Naive thymus-derived CD4-positive, alpha-beta T cell (primary cell): ENCODE results near the gene ACACA. TPM values are rescaled to one million over a fixed set of nuclear protein-coding genes. Genes with fewer than 3 reads are reported as not detected.

Experiments used
- ATAC-seq: fragments of 150-1000 bp; cut with Tn5 transposase; 2 replicates; pipeline ENCODE4 v1.10.0; 2021; ENCODE audit warnings: mild to moderate bottlenecking, moderate library complexity
- CTCF ChIA-PET: fragments of 350-600 bp; sonication (Branson Sonifier 250); formaldehyde crosslinking; loops from one replicate; lab custom pipeline; 2021; ENCODE audit warnings: antibody characterized with exemption; lab: Charles Lee
- POLR2A ChIA-PET: fragments of 350-600 bp; sonication (Branson Sonifier 250); formaldehyde crosslinking; loops from one replicate; lab custom pipeline; 2021; ENCODE audit warnings: antibody characterized with exemption, inconsistent platforms; lab: Charles Lee
- DNase-seq, 9 donors: peaks; one replicate each; pipeline versions ENCODE4 v3.0.0 to v3.0.0-alpha.2; 2020 to 2022; ENCODE audit warnings: mixed read lengths in 1 of 9
- H3K27ac ChIP-seq: one replicate; pipeline ENCODE4 v1.7.0; 2013; ENCODE audit warnings: mild to moderate bottlenecking, low read depth, low read length, moderate library complexity
- H3K27me3 ChIP-seq, 2 donors: one replicate each; pipeline ENCODE4 v1.7.0; 2013; ENCODE audit warnings: low read length in 2 of 2, mild to moderate bottlenecking in 2 of 2, moderate library complexity in 2 of 2; ENCODE audit not compliant: control insufficient read depth in 2 of 2, insufficient read depth in 2 of 2
- H3K36me3 ChIP-seq, 3 experiments: 1 replicate in 2 of 3; 2 replicates in 1 of 3; pipeline ENCODE4 v1.7.0; 2013; ENCODE audit warnings: low read length in 3 of 3, mild to moderate bottlenecking in 3 of 3, moderate library complexity in 1 of 3; ENCODE audit not compliant: insufficient read depth in 3 of 3, control insufficient read depth in 2 of 3
- H3K4me1 ChIP-seq, 2 donors: one replicate each; pipeline ENCODE4 v1.7.0; 2013; ENCODE audit warnings: low read length in 2 of 2, mild to moderate bottlenecking in 2 of 2, moderate library complexity in 1 of 2; ENCODE audit not compliant: control insufficient read depth in 2 of 2, insufficient read depth in 2 of 2
- H3K4me3 ChIP-seq: 2 replicates; pipeline ENCODE4 v1.7.0; 2013; ENCODE audit warnings: mild to moderate bottlenecking, low read length
- H3K9me3 ChIP-seq, 3 experiments: 1 replicate in 2 of 3; 2 replicates in 1 of 3; pipeline ENCODE4 v1.7.0; 2013; ENCODE audit warnings: low read length in 3 of 3; ENCODE audit not compliant: control insufficient read depth in 2 of 3
- H3K27ac Mint-ChIP-seq, 9 donors: one replicate each; pipeline ENCODE4 v1.8.0; 2020 to 2022; ENCODE audit warnings: mixed read lengths in 9 of 9, mild to moderate bottlenecking in 8 of 9, moderate library complexity in 5 of 9, inconsistent platforms in 2 of 9
- H3K27me3 Mint-ChIP-seq, 5 donors: one replicate each; pipeline ENCODE4 v1.8.0; 2021 to 2022; ENCODE audit warnings: mixed read lengths in 5 of 5, mild to moderate bottlenecking in 1 of 5
- H3K36me3 Mint-ChIP-seq, 5 donors: one replicate each; pipeline ENCODE4 v1.8.0; 2020 to 2022; ENCODE audit warnings: mixed read lengths in 5 of 5, mild to moderate bottlenecking in 3 of 5, inconsistent platforms in 1 of 5
- H3K4me1 Mint-ChIP-seq, 7 donors: one replicate each; pipeline ENCODE4 v1.8.0; 2020 to 2022; ENCODE audit warnings: mixed read lengths in 7 of 7, mild to moderate bottlenecking in 3 of 7, inconsistent platforms in 1 of 7
- H3K4me3 Mint-ChIP-seq, 10 donors: one replicate each; pipeline ENCODE4 v1.8.0; 2020 to 2022; ENCODE audit warnings: mild to moderate bottlenecking in 10 of 10, mixed read lengths in 10 of 10, moderate library complexity in 6 of 10, inconsistent platforms in 2 of 10
- H3K9me3 Mint-ChIP-seq, 11 donors: one replicate each; pipeline ENCODE4 v1.8.0; 2020 to 2022; ENCODE audit warnings: mixed read lengths in 11 of 11, mild to moderate bottlenecking in 4 of 11, inconsistent platforms in 1 of 11, moderate library complexity in 1 of 11
- intact Hi-C, 2 donors: fragments of 100-400 bp; cut with micrococcal nuclease; formaldehyde crosslinking; loops; one replicate each; pipeline ENCODE4 v1.15.1; 2023
- polyA plus RNA-seq, 2 donors: library from polyadenylated mRNA; unstranded; fragments of 300-500 nt; fragmentation: Illumina TruSeq; gene quantifications; one replicate each; pipeline ENCODE4 v1.2.3, GENCODE V29; 2021
- total RNA-seq, 6 experiments: library from RNA in 5 of 6; stranded (reverse) in 5 of 6; gene quantifications; 1 replicate in 5 of 6; 2 replicates in 1 of 6; pipeline ENCODE4 v1.2.3 and lab custom pipeline; 2021 to 2026

Gene ACACA
- total and polyA plus RNA-seq, 7 experiments from 2014 or later = 6.1 to 47.0 (median 14.5) TPM

DNA sequence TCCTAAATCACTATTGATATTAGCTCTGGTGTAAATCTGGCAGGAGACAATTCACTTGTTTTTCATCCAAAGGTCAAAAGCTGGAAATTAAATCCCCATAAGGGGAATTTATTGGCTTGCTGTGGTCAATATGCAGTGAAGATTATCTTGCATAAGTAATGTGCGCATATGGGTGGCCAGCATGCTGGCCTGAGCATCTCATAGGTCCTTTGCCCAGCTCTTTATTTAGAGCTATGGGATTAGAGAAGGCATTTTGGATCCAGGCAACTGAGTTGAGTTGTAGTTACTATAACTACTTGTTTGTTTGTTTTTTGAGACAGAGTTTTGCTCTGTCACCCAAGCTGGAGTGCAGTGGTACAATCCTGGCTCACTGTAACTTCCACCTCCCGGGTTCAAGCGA is 347.1 kb downstream of the ACACA start:
- CTCF ChIA-PET = no interaction called here
- DNase-seq (no peak), ATAC-seq (no peak)
- no peak overlapping the region for H3K4me3 ChIP-seq
- intact Hi-C loops = no loop called here
- H3K27ac ChIP-seq = no peak overlapping the region
- no peaks in the 10 kb centered on the region for H3K27me3 ChIP-seq
- Mint-ChIP-seq H3K27ac (no peak overlapping the region), H3K4me1 (no peaks in the 10 kb centered on the region), H3K9me3 (no peaks in the 10 kb centered on the region), H3K36me3 (peaks cover 0 to 33% (median 17%) of the 10 kb centered on the region in 5 donors), H3K27me3 (no peaks in the 10 kb centered on the region), H3K4me3 (no peak overlapping the region)
- no peaks in the 10 kb centered on the region for H3K4me1 ChIP-seq
- POLR2A ChIA-PET = interaction anchor here (0.6 kb wide), 1 partner anchor 113 kb away, joined by 3 read pairs; no protein-coding TSS in a partner anchor
- H3K9me3 ChIP-seq = no peaks in the 10 kb centered on the region
- H3K36me3 ChIP-seq = peaks cover 0 to 23% (median 5%) of the 10 kb centered on the region in 3 experiments

GRCh38 chr17:37056622-37057021 is 350.0 kb downstream of the ACACA start:
- DNase-seq (no peak), ATAC-seq (no peak)
- H3K4me3 ChIP-seq = no peak overlapping the region
- intact Hi-C loops = no loop called here
- CTCF ChIA-PET = interaction anchor here (1.2 to 1.8 kb wide), 2 partner anchors 9 to 10 kb away, joined by 3 to 6 read pairs; no protein-coding TSS in a partner anchor
- no peaks in the 10 kb centered on the region for H3K4me1 ChIP-seq
- no peaks in the 10 kb centered on the region for H3K27me3 Mint-ChIP-seq
- H3K9me3 Mint-ChIP-seq = no peaks in the 10 kb centered on the region
- POLR2A ChIA-PET = no interaction called here
- H3K36me3 ChIP-seq = peaks cover 5 to 31% (median 5%) of the 10 kb centered on the region in 3 experiments
- H3K27me3 ChIP-seq = no peaks in the 10 kb centered on the region
- no peak overlapping the region for H3K27ac ChIP-seq
- H3K4me3 Mint-ChIP-seq = no peak overlapping the region
- peaks cover 0 to 50% (median 23%) of the 10 kb centered on the region in 5 donors for H3K36me3 Mint-ChIP-seq
- no peaks in the 10 kb centered on the region for H3K9me3 ChIP-seq
- H3K4me1 Mint-ChIP-seq = peaks cover 0 to 2% (median 0%) of the 10 kb centered on the region in 7 donors
- peak overlapping the region in 2 of 9 donors; percentile 9 to 33 for H3K27ac Mint-ChIP-seq

DNA sequence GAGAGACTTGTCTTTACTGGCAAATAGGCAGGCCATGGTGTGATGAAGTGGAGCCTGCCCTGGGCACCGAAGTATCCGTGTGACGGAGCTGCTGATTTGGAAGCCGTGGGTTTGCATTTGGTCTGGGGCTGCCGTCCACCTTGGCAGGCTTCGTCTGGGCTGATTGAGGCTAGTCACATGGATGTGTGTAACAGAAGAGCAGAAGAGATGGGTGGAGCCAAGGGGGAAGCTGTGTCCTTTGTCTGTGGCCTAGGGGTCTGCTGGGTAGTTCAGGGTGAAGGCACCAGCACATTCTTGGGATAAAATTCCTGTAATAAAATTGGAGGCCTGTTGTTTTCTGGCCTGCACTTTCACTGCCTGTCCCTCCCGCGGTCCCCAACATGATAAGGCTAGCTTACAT is 351.7 kb downstream of the ACACA start:
- H3K27ac ChIP-seq = no peak overlapping the region
- CTCF ChIA-PET = no interaction called here
- H3K9me3 ChIP-seq = no peaks in the 10 kb centered on the region
- H3K27ac Mint-ChIP-seq = peak overlapping the region in 1 of 9 donors; percentile 81
- ATAC-seq (no peak), DNase-seq (no peak)
- H3K4me3 Mint-ChIP-seq = no peak overlapping the region
- H3K4me3 ChIP-seq = no peak overlapping the region
- peaks cover 0 to 2% (median 0%) of the 10 kb centered on the region in 7 donors for H3K4me1 Mint-ChIP-seq
- H3K36me3 Mint-ChIP-seq = peaks cover 0 to 61% (median 23%) of the 10 kb centered on the region in 5 donors
- H3K4me1 ChIP-seq = no peaks in the 10 kb centered on the region
- no peaks in the 10 kb centered on the region for H3K27me3 ChIP-seq
- POLR2A ChIA-PET = no interaction called here
- no peaks in the 10 kb centered on the region for H3K9me3 Mint-ChIP-seq
- no peaks in the 10 kb centered on the region for H3K27me3 Mint-ChIP-seq
- H3K36me3 ChIP-seq = peaks cover 5 to 46% (median 5%) of the 10 kb centered on the region in 3 experiments
- intact Hi-C loops = no loop called here

GRCh38 chr17:37052450-37052849 is 354.2 kb downstream of the ACACA start:
- no peak overlapping the region for H3K4me3 Mint-ChIP-seq
- DNase-seq = no peak
- no peaks in the 10 kb centered on the region for H3K27me3 ChIP-seq
- H3K36me3 Mint-ChIP-seq = peaks cover 0 to 55% (median 19%) of the 10 kb centered on the region in 5 donors
- ChIA-PET POLR2A (no interaction called here), CTCF (no interaction called here)
- intact Hi-C loops = no loop called here
- no peaks in the 10 kb centered on the region for H3K27me3 Mint-ChIP-seq
- H3K4me3 ChIP-seq = no peak overlapping the region
- H3K27ac Mint-ChIP-seq = peak overlapping the region in 2 of 9 donors; percentile 42 to 48
- peaks cover 5 to 46% (median 5%) of the 10 kb centered on the region in 3 experiments for H3K36me3 ChIP-seq
- H3K4me1 ChIP-seq = no peaks in the 10 kb centered on the region
- ATAC-seq = no peak
- H3K9me3 ChIP-seq = no peaks in the 10 kb centered on the region
- no peak overlapping the region for H3K27ac ChIP-seq
- H3K4me1 Mint-ChIP-seq = peaks cover 5 to 7% (median 6%) of the 10 kb centered on the region in 7 donors
- H3K9me3 Mint-ChIP-seq = no peaks in the 10 kb centered on the region

GRCh38 chr17:37051833-37052232 is 354.8 kb downstream of the ACACA start:
- CTCF ChIA-PET = no interaction called here
- peaks cover 6 to 9% (median 7%) of the 10 kb centered on the region in 7 donors for H3K4me1 Mint-ChIP-seq
- H3K27me3 ChIP-seq = no peaks in the 10 kb centered on the region
- H3K27ac ChIP-seq = no peak overlapping the region
- no peak overlapping the region for H3K4me3 ChIP-seq
- no peak overlapping the region for H3K4me3 Mint-ChIP-seq
- peaks cover 4 to 44% (median 5%) of the 10 kb centered on the region in 3 experiments for H3K36me3 ChIP-seq
- ATAC-seq = no peak
- no peak for DNase-seq
- peaks cover 0 to 52% (median 16%) of the 10 kb centered on the region in 5 donors for H3K36me3 Mint-ChIP-seq
- no peaks in the 10 kb centered on the region for H3K4me1 ChIP-seq
- POLR2A ChIA-PET = no interaction called here
- H3K9me3 ChIP-seq = no peaks in the 10 kb centered on the region
- H3K27ac Mint-ChIP-seq = no peak overlapping the region
- H3K9me3 Mint-ChIP-seq = no peaks in the 10 kb centered on the region
- no peaks in the 10 kb centered on the region for H3K27me3 Mint-ChIP-seq
- intact Hi-C loops = no loop called here

GRCh38 chr17:37051381-37051780 is 355.3 kb downstream of the ACACA start:
- Mint-ChIP-seq H3K4me1 (peaks cover 6 to 9% (median 7%) of the 10 kb centered on the region in 7 donors), H3K9me3 (no peaks in the 10 kb centered on the region), H3K36me3 (peaks cover 0 to 48% (median 11%) of the 10 kb centered on the region in 5 donors), H3K27me3 (no peaks in the 10 kb centered on the region), H3K27ac (peak overlapping the region in 1 of 9 donors; percentile 55), H3K4me3 (no peak overlapping the region)
- H3K4me3 ChIP-seq = no peak overlapping the region
- POLR2A ChIA-PET = no interaction called here
- intact Hi-C loops = no loop called here
- ATAC-seq (no peak), DNase-seq (no peak)
- peaks cover 0 to 39% (median 5%) of the 10 kb centered on the region in 3 experiments for H3K36me3 ChIP-seq
- no peaks in the 10 kb centered on the region for H3K9me3 ChIP-seq
- no peak overlapping the region for H3K27ac ChIP-seq
- no peaks in the 10 kb centered on the region for H3K4me1 ChIP-seq
- CTCF ChIA-PET = no interaction called here
- H3K27me3 ChIP-seq = no peaks in the 10 kb centered on the region

GRCh38 chr17:37050920-37051319 is 355.7 kb downstream of the ACACA start:
- Mint-ChIP-seq H3K9me3 (no peaks in the 10 kb centered on the region), H3K4me1 (peaks cover 6 to 9% (median 7%) of the 10 kb centered on the region in 7 donors), H3K4me3 (no peak overlapping the region), H3K27me3 (no peaks in the 10 kb centered on the region), H3K36me3 (peaks cover 0 to 43% (median 6%) of the 10 kb centered on the region in 5 donors), H3K27ac (peak overlapping the region in 1 of 9 donors; percentile 26)
- POLR2A ChIA-PET = interaction anchor here (0.6 kb wide), 1 partner anchor 1305 kb away, joined by 3 read pairs; no protein-coding TSS in a partner anchor
- Histone ChIP-seq H3K4me1 (no peaks in the 10 kb centered on the region), H3K27me3 (no peaks in the 10 kb centered on the region), H3K27ac (no peak overlapping the region), H3K4me3 (no peak overlapping the region), H3K36me3 (peaks cover 0 to 37% (median 5%) of the 10 kb centered on the region in 3 experiments), H3K9me3 (no peaks in the 10 kb centered on the region)
- DNase-seq = no peak
- CTCF ChIA-PET = no interaction called here
- intact Hi-C loops = no loop called here
- ATAC-seq = no peak
